Keratinocyte (primary cell): ENCODE measurements around the gene CSRP1.

ENCODE experiments used
- CTCF ChIP-seq, 3 experiments: IDR thresholded peaks in 1 of 3; conservative IDR thresholded peaks in 1 of 3; optimal IDR thresholded peaks in 1 of 3; 2 replicates in 2 of 3; 3 replicates in 1 of 3; pipeline versions ENCODE3 to v1.5.1; 2011; ENCODE audit warnings: low read length in 3 of 3, mild to moderate bottlenecking in 3 of 3, moderate library complexity in 2 of 3, control low read depth in 1 of 3, inconsistent platforms in 1 of 3; ENCODE audit not compliant: insufficient read depth in 2 of 3; ENCODE audit errors: extremely low read depth in 1 of 3
- EZH2 ChIP-seq: IDR thresholded peaks from one replicate; pipeline ENCODE4 v1.6.1; 2012; ENCODE audit warnings: inconsistent platforms, mild to moderate bottlenecking, low read length, moderate library complexity

GRCh38 chr1:201535046-201535918, 28.4 kb upstream of the CSRP1 start:
- TF ChIP-seq CTCF (optimal IDR thresholded peaks at IDR 0.05 in 1 of 3, IDR thresholded peaks at IDR 0.05 in 1 of 3, conservative IDR thresholded peaks at IDR 0.05 in 1 of 3; ENCODE audit: extremely low read depth in 1 of 3, insufficient read depth in 2 of 3, low read length in 3 of 3) (no peak), EZH2 (no peak)
